ENCODE data around the gene TRPC4AP.

DNA sequence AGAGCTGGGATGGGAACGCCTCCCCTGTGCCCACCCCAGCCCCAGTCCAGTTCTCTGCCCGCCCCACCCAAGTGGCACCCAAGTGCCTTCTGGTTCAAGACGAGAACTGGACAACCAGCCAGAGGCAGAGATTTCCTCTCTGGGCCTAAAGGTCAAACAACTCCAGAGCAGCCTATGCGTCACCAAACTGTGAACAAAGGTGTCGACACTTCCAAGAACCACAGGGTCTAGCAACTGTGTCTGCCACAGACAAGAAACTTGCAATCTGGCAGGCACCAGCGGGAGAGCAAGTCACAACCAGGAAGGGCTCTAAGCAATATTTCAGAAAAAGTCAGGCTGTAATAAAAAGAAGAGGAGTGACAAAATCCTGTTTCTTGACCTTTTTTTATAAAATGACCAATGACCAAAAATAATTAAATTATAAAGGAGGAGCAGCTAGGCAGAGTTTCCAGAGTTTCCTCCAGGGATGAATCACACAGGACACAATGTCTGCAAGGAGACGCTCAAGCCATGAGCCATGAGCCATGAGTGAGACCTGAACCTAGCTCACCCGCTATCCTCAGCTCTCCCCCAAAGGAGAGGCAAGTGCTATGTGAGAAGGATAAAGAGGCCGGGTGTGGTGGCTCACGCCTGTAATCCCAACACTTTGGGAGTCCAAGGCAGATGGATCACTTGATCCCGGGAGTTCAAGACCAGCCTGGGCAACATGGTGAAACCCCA, 43.4 kb upstream of the TRPC4AP start:
- TF ChIP-seq, protein P1, sequence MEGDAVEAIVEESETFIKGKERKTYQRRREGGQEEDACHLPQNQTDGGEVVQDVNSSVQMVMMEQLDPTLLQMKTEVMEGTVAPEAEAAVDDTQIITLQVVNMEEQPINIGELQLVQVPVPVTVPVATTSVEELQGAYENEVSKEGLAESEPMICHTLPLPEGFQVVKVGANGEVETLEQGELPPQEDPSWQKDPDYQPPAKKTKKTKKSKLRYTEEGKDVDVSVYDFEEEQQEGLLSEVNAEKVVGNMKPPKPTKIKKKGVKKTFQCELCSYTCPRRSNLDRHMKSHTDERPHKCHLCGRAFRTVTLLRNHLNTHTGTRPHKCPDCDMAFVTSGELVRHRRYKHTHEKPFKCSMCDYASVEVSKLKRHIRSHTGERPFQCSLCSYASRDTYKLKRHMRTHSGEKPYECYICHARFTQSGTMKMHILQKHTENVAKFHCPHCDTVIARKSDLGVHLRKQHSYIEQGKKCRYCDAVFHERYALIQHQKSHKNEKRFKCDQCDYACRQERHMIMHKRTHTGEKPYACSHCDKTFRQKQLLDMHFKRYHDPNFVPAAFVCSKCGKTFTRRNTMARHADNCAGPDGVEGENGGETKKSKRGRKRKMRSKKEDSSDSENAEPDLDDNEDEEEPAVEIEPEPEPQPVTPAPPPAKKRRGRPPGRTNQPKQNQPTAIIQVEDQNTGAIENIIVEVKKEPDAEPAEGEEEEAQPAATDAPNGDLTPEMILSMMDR (conservative IDR thresholded peaks at IDR 0.05; ENCODE audit: low read length) = no peak
- TF ChIP-seq EZH2phosphoT487 (IDR thresholded peaks at IDR 0.05; ENCODE audit: borderline replicate concordance) = no peak

Data from Loucy (cell line).